Glutamatergic neuron (in vitro differentiated cells): ENCODE results near the gene SPATA9. TPM values are rescaled to one million over a fixed set of nuclear protein-coding genes. Genes with fewer than 3 reads are reported as not detected.

ENCODE experiments used
- DNase-seq: peaks from one replicate; pipeline ENCODE4 v3.0.0; 2022
- H3K27ac Mint-ChIP-seq: one replicate; pipeline ENCODE4 v1.8.0; 2020; ENCODE audit warnings: mild to moderate bottlenecking, mixed read lengths, inconsistent platforms; ENCODE audit not compliant: unreplicated experiment
- H3K27me3 Mint-ChIP-seq: one replicate; pipeline ENCODE4 v1.8.0; 2020; ENCODE audit warnings: mild to moderate bottlenecking, moderate library complexity, mixed read lengths, inconsistent platforms; ENCODE audit not compliant: unreplicated experiment
- H3K36me3 Mint-ChIP-seq: one replicate; pipeline ENCODE4 v1.8.0; 2020; ENCODE audit warnings: mild to moderate bottlenecking, mixed read lengths, inconsistent platforms; ENCODE audit not compliant: unreplicated experiment
- H3K4me1 Mint-ChIP-seq: one replicate; pipeline ENCODE4 v1.8.0; 2020; ENCODE audit warnings: mild to moderate bottlenecking, low read depth, mixed read lengths, inconsistent platforms; ENCODE audit not compliant: unreplicated experiment
- H3K4me3 Mint-ChIP-seq: one replicate; pipeline ENCODE4 v1.8.0; 2020; ENCODE audit warnings: mild to moderate bottlenecking, mixed read lengths, inconsistent platforms; ENCODE audit not compliant: unreplicated experiment
- H3K9me3 Mint-ChIP-seq: one replicate; pipeline ENCODE4 v1.8.0; 2020; ENCODE audit warnings: mild to moderate bottlenecking, moderate library complexity, mixed read lengths, inconsistent platforms; ENCODE audit not compliant: unreplicated experiment
- total RNA-seq: library from RNA; stranded (reverse); fragmentation: NEBNext Ultra II Directional; extraction: Animal tissue kit (Norgen Biotek cat#: 25700); gene quantifications from one replicate; pipeline ENCODE4 v1.2.1, GENCODE V29; 2021; ENCODE audit not compliant: unreplicated experiment
- TF ChIP-seq, protein P1 (sequence below): fragments of 200-600 bp; sonication (generic); IDR thresholded peaks from one replicate; pipeline ENCODE4 v1.5.0; 2021; ENCODE audit not compliant: partially characterized antibody, unreplicated experiment

SPATA9 gene
- total RNA-seq, 1 donor from 2014 or later: not detected

GRCh38 chr5:95621839-95622629, 60.8 kb downstream of the SPATA9 start:
- Mint-ChIP-seq H3K27me3 (peaks cover 19% of the 10 kb centered on the region), H3K9me3 (peaks cover 11% of the 10 kb centered on the region), H3K27ac (peak overlapping the region; percentile 90), H3K4me1 (peaks cover 10% of the 10 kb centered on the region), H3K4me3 (peak overlapping the region; percentile 86), H3K36me3 (no peaks in the 10 kb centered on the region)
- TF ChIP-seq, protein P1, sequence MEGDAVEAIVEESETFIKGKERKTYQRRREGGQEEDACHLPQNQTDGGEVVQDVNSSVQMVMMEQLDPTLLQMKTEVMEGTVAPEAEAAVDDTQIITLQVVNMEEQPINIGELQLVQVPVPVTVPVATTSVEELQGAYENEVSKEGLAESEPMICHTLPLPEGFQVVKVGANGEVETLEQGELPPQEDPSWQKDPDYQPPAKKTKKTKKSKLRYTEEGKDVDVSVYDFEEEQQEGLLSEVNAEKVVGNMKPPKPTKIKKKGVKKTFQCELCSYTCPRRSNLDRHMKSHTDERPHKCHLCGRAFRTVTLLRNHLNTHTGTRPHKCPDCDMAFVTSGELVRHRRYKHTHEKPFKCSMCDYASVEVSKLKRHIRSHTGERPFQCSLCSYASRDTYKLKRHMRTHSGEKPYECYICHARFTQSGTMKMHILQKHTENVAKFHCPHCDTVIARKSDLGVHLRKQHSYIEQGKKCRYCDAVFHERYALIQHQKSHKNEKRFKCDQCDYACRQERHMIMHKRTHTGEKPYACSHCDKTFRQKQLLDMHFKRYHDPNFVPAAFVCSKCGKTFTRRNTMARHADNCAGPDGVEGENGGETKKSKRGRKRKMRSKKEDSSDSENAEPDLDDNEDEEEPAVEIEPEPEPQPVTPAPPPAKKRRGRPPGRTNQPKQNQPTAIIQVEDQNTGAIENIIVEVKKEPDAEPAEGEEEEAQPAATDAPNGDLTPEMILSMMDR: no peak
- DNase-seq: no peak

GRCh38 chr5:95620870-95621838, 61.6 kb downstream of the SPATA9 start:
- H3K36me3 Mint-ChIP-seq: no peaks in the 10 kb centered on the region
- H3K4me3 Mint-ChIP-seq: peak overlapping the region; percentile 86
- H3K9me3 Mint-ChIP-seq: peaks cover 11% of the 10 kb centered on the region
- peak; percentile 72 for DNase-seq
- H3K27ac Mint-ChIP-seq: peak overlapping the region; percentile 90
- peaks cover 10% of the 10 kb centered on the region for H3K4me1 Mint-ChIP-seq
- peaks cover 19% of the 10 kb centered on the region for H3K27me3 Mint-ChIP-seq
- TF ChIP-seq, protein P1: no peak

- peaks cover 11% of the 10 kb centered on the region for H3K9me3 Mint-ChIP-seq
- H3K27me3 Mint-ChIP-seq: peaks cover 19% of the 10 kb centered on the region
- H3K4me3 Mint-ChIP-seq: peak within 1 kb of the TSS; percentile 89
- H3K4me1 Mint-ChIP-seq: peaks cover 10% of the 10 kb centered on the region
- H3K36me3 Mint-ChIP-seq: no peaks in the 10 kb centered on the region
- TF ChIP-seq, protein P1: no peak
- peak; percentile 76 for DNase-seq
- peak within 1 kb of the TSS; percentile 17 for H3K27ac Mint-ChIP-seq
Measured at GRCh38 chr5:95620030-95620869, 62.5 kb downstream of the SPATA9 start, which contains the start of gene GPR150. Gene GPR150 (plus strand): TSS chr5:95620087. CDS start chr5:95620276, 189 bp downstream.

GRCh38 chr5:95619514-95620029, 63.2 kb downstream of the SPATA9 start:
- no peak overlapping the region for H3K27ac Mint-ChIP-seq
- peak overlapping the region; percentile 89 for H3K4me3 Mint-ChIP-seq
- DNase-seq: no peak
- H3K36me3 Mint-ChIP-seq: no peaks in the 10 kb centered on the region
- TF ChIP-seq, protein P1: no peak
- H3K4me1 Mint-ChIP-seq: peaks cover 10% of the 10 kb centered on the region
- H3K9me3 Mint-ChIP-seq: peaks cover 11% of the 10 kb centered on the region
- H3K27me3 Mint-ChIP-seq: peaks cover 19% of the 10 kb centered on the region
